ENCODE results near the gene NHERF2.
A peak's percentile ranks its signal among the peaks of the same experiment; 100 is the strongest.
"Not testable (repeated sequence)": the region's sequence is repeated elsewhere in the genome, so short reads cannot be mapped to it uniquely, and the experiment has no call there.

NHERF2 gene

GRCh38 chr16:2007081-2007836 is 19.4 kb upstream of the NHERF2 start:
- DNase-seq: no peak

GRCh38 chr16:2008009-2008526 is 18.6 kb upstream of the NHERF2 start:
- no peak for DNase-seq

GRCh38 chr16:2008631-2009163 is 18.0 kb upstream of the NHERF2 start:
- no peak for DNase-seq

- no peak for DNase-seq
These were observed 17.5 kb upstream of the NHERF2 start for GRCh38 chr16:2009164-2009711.

GRCh38 chr16:2009791-2010510 is 16.8 kb upstream of the NHERF2 start, which contains the start of gene ZNF598:
Gene ZNF598 (minus strand): TSS chr16:2009821.
- DNase-seq: no peak

GRCh38 chr16:2011726-2012125 is 15.0 kb upstream of the NHERF2 start:
- DNase-seq: not testable (repeated sequence)

- DNase-seq: no peak
These were observed 13.2 kb upstream of the NHERF2 start for GRCh38 chr16:2013527-2013926.

GRCh38 chr16:2015117-2015946 is 11.4 kb upstream of the NHERF2 start:
- DNase-seq: no peak

- no peak for DNase-seq
These were observed 10.8 kb upstream of the NHERF2 start for GRCh38 chr16:2015947-2016208.

GRCh38 chr16:2016407-2016922 is 10.2 kb upstream of the NHERF2 start:
- DNase-seq: no peak

- DNase-seq: no peak
These were observed 7.2 kb upstream of the NHERF2 start, which contains the start of gene NPW for GRCh38 chr16:2019518-2019920. Gene NPW (plus strand): TSS chr16:2019785.

- DNase-seq: no peak
These were observed 6.5 kb upstream of the NHERF2 start for GRCh38 chr16:2019921-2020831.

- DNase-seq: no peak
These were observed 4.0 kb upstream of the NHERF2 start for GRCh38 chr16:2022723-2023091.

GRCh38 chr16:2023092-2024031 is 3.3 kb upstream of the NHERF2 start:
- peak; percentile 70 for DNase-seq

- DNase-seq: no peak
These were observed 2.7 kb upstream of the NHERF2 start for GRCh38 chr16:2024032-2024420.

GRCh38 chr16:2025251-2025650 is 1.5 kb upstream of the NHERF2 start:
- no peak for DNase-seq

- no peak for DNase-seq
These were observed 733 bp upstream of the NHERF2 start for GRCh38 chr16:2025878-2026460.

GRCh38 chr16:2027024-2028010 is 615 bp downstream of the NHERF2 start:
- DNase-seq: no peak

- no peak for DNase-seq
These were observed 1.4 kb downstream of the NHERF2 start for GRCh38 chr16:2028146-2028545.

Data from GOT3 (cell line).